H7 (cell line): ENCODE results near the gene ZWILCH. TPM values are rescaled to one million over a fixed set of nuclear protein-coding genes. Genes with fewer than 3 reads are reported as not detected.
A peak's percentile ranks its signal among the peaks of the same experiment; 100 is the strongest.
"Not testable (repeated sequence)": the region's sequence is repeated elsewhere in the genome, so short reads cannot be mapped to it uniquely, and the experiment has no call there.

ENCODE experiments used
- DNase-seq: peaks from one replicate; pipeline ENCODE4 v3.0.0; 2012
- H3K27me3 ChIP-seq: 2 replicates; pipeline ENCODE4 v1.6.0; 2011; ENCODE audit warnings: mild to moderate bottlenecking, low read length; ENCODE audit not compliant: control insufficient read depth, insufficient read depth
- H3K36me3 ChIP-seq: replicated peaks from 2 replicates; pipeline ENCODE4 v1.5.1; 2011; ENCODE audit warnings: low read length; ENCODE audit not compliant: control insufficient read depth, insufficient read depth
- H3K4me3 ChIP-seq: 2 replicates; pipeline ENCODE4 v1.5.1; 2011; ENCODE audit warnings: low read depth, mild to moderate bottlenecking, control low read depth, low read length, moderate library complexity; ENCODE audit not compliant: insufficient read depth
- total RNA-seq: library from RNA; depleted of rRNA; stranded (reverse); fragments of >200 nt; shearing (Covaris generic); gene quantifications from 2 replicates; pipeline ENCODE4 v1.2.3, GENCODE V29; 2014

Gene ZWILCH
- total RNA-seq, 1 experiment from 2014 or later = 68.3 TPM

GRCh38 chr15:66498501-66499386, 6.4 kb upstream of the ZWILCH start:
- Histone ChIP-seq H3K27me3 (no peaks in the 10 kb centered on the region), H3K4me3 (no peak overlapping the region), H3K36me3 (peaks cover 52% of the 10 kb centered on the region)
- no peak for DNase-seq

GRCh38 chr15:66500346-66500745, 4.8 kb upstream of the ZWILCH start:
- H3K36me3 ChIP-seq = peaks cover 41% of the 10 kb centered on the region
- H3K27me3 ChIP-seq, DNase-seq, H3K4me3 ChIP-seq: not testable (repeated sequence)

- no peak overlapping the region for H3K4me3 ChIP-seq
- DNase-seq = no peak
- peaks cover 41% of the 10 kb centered on the region for H3K36me3 ChIP-seq
- no peaks in the 10 kb centered on the region for H3K27me3 ChIP-seq
Observed at GRCh38 chr15:66502491-66502890, 2.6 kb upstream of the ZWILCH start.

GRCh38 chr15:66503041-66503648, 2.0 kb upstream of the ZWILCH start:
- H3K36me3 ChIP-seq = peaks cover 41% of the 10 kb centered on the region
- DNase-seq, H3K27me3 ChIP-seq: not testable (repeated sequence)
- peak overlapping the region; percentile 96 for H3K4me3 ChIP-seq

- peaks cover 38% of the 10 kb centered on the region for H3K36me3 ChIP-seq
- peak overlapping the region; percentile 96 for H3K4me3 ChIP-seq
- H3K27me3 ChIP-seq = no peaks in the 10 kb centered on the region
- no peak for DNase-seq
Observed at GRCh38 chr15:66503780-66504562, 1.2 kb upstream of the ZWILCH start.

- Histone ChIP-seq H3K36me3 (peaks cover 28% of the 10 kb centered on the region), H3K4me3 (peak overlapping the region; percentile 96), H3K27me3 (no peaks in the 10 kb centered on the region)
- DNase-seq = no peak
Observed at GRCh38 chr15:66505430-66505811, 295 bp downstream of the ZWILCH start.

- peaks cover 24% of the 10 kb centered on the region for H3K36me3 ChIP-seq
- DNase-seq = no peak
- H3K4me3 ChIP-seq = peak overlapping the region; percentile 96
Observed at GRCh38 chr15:66505818-66506217, 692 bp downstream of the ZWILCH start.

GRCh38 chr15:66508293-66508883, 3.3 kb downstream of the ZWILCH start:
- no peak for DNase-seq
- no peak overlapping the region for H3K4me3 ChIP-seq
- peaks cover 4% of the 10 kb centered on the region for H3K36me3 ChIP-seq
- H3K27me3 ChIP-seq = no peaks in the 10 kb centered on the region

More at GRCh38 chr15:66505818-66506217, 692 bp downstream of the ZWILCH start:
- H3K27me3 ChIP-seq = no peaks in the 10 kb centered on the region

GRCh38 chr15:66514586-66514985, 9.5 kb downstream of the ZWILCH start:
- no peak for DNase-seq
- Histone ChIP-seq H3K27me3 (no peaks in the 10 kb centered on the region), H3K36me3 (peaks cover 6% of the 10 kb centered on the region), H3K4me3 (no peak overlapping the region)

GRCh38 chr15:66515901-66516322, 10.8 kb downstream of the ZWILCH start:
- no peak for DNase-seq
- no peaks in the 10 kb centered on the region for H3K27me3 ChIP-seq
- H3K36me3 ChIP-seq = peaks cover 7% of the 10 kb centered on the region
- H3K4me3 ChIP-seq = no peak overlapping the region

- Histone ChIP-seq H3K36me3 (peaks cover 10% of the 10 kb centered on the region), H3K27me3 (no peaks in the 10 kb centered on the region), H3K4me3 (no peak overlapping the region)
- DNase-seq = no peak
Observed at GRCh38 chr15:66523926-66524325, 18.8 kb downstream of the ZWILCH start.

- Histone ChIP-seq H3K36me3 (peaks cover 16% of the 10 kb centered on the region), H3K27me3 (no peaks in the 10 kb centered on the region), H3K4me3 (no peak overlapping the region)
- no peak for DNase-seq
Observed at GRCh38 chr15:66524838-66525237, 19.7 kb downstream of the ZWILCH start.

- H3K4me3 ChIP-seq = no peak overlapping the region
- no peaks in the 10 kb centered on the region for H3K27me3 ChIP-seq
- DNase-seq = no peak
- H3K36me3 ChIP-seq = peaks cover 12% of the 10 kb centered on the region
Observed at GRCh38 chr15:66535056-66535455, 29.9 kb downstream of the ZWILCH start.

GRCh38 chr15:66542896-66543295, 37.8 kb downstream of the ZWILCH start:
- Histone ChIP-seq H3K36me3 (peaks cover 5% of the 10 kb centered on the region), H3K27me3 (no peaks in the 10 kb centered on the region), H3K4me3 (no peak overlapping the region)
- DNase-seq = no peak
